Spinal cord (tissue), 10 donors: ENCODE results near the gene CUX1. TPM values are rescaled to one million over a fixed set of nuclear protein-coding genes. Genes with fewer than 3 reads are reported as not detected.
A peak's percentile ranks its signal among the peaks of the same experiment; 100 is the strongest.

Experiments used
- DNase-seq, 6 donors: peaks; one replicate each; pipeline versions ENCODE4 v3.0.0 to v3.0.0-alpha.2; 2013 to 2015; ENCODE audit warnings: low spot score in 6 of 6, low read depth in 4 of 6
- H3K27ac ChIP-seq: one replicate; pipeline ENCODE4 v1.5.1; 2013; ENCODE audit warnings: low read depth, low read length, control low read depth
- H3K27me3 ChIP-seq: one replicate; pipeline ENCODE4 v1.6.1; 2013; ENCODE audit warnings: low read length; ENCODE audit not compliant: control insufficient read depth, insufficient read depth
- H3K36me3 ChIP-seq: one replicate; pipeline ENCODE4 v1.6.1; 2013; ENCODE audit warnings: low read length; ENCODE audit not compliant: control insufficient read depth, insufficient read depth
- H3K4me1 ChIP-seq: one replicate; pipeline ENCODE4 v1.6.1; 2013; ENCODE audit warnings: low read length; ENCODE audit not compliant: control insufficient read depth, insufficient read depth
- H3K4me3 ChIP-seq: one replicate; pipeline ENCODE4 v1.5.1; 2013; ENCODE audit warnings: low read depth, low read length, control low read depth
- H3K9me3 ChIP-seq: one replicate; pipeline ENCODE4 v1.6.1; 2013; ENCODE audit warnings: low read length; ENCODE audit not compliant: control insufficient read depth, insufficient read depth
- WGBS: methylation state at CpG from one replicate; pipeline ENCODE4 v1.1.5; 2013; ENCODE audit warnings: missing lambda C conversion rate; ENCODE audit not compliant: insufficient coverage; 5-methylcytosine and 5-hydroxymethylcytosine counted together
- long read RNA-seq, 4 donors: transcript quantifications; one replicate each; lab custom pipeline, GENCODE V29; 2026
- polyA plus RNA-seq, 2 donors: library from polyadenylated mRNA; unstranded; fragments of 120-200 nt; gene quantifications; one replicate each; pipeline ENCODE4 v1.2.1, GENCODE V29; 2013; ENCODE audit not compliant: insufficient read length in 2 of 2
- total RNA-seq, 2 donors: library from RNA; depleted of rRNA in 1 of 2; stranded (reverse); fragments of 120-200 nt in 1 of 2; fragments of >200 nt in 1 of 2; gene quantifications; one replicate each; pipeline versions ENCODE4 v1.2.3 to v1.2.4, GENCODE V29; 2013 to 2014
- donor health status: healthy.

Gene CUX1, protein sequence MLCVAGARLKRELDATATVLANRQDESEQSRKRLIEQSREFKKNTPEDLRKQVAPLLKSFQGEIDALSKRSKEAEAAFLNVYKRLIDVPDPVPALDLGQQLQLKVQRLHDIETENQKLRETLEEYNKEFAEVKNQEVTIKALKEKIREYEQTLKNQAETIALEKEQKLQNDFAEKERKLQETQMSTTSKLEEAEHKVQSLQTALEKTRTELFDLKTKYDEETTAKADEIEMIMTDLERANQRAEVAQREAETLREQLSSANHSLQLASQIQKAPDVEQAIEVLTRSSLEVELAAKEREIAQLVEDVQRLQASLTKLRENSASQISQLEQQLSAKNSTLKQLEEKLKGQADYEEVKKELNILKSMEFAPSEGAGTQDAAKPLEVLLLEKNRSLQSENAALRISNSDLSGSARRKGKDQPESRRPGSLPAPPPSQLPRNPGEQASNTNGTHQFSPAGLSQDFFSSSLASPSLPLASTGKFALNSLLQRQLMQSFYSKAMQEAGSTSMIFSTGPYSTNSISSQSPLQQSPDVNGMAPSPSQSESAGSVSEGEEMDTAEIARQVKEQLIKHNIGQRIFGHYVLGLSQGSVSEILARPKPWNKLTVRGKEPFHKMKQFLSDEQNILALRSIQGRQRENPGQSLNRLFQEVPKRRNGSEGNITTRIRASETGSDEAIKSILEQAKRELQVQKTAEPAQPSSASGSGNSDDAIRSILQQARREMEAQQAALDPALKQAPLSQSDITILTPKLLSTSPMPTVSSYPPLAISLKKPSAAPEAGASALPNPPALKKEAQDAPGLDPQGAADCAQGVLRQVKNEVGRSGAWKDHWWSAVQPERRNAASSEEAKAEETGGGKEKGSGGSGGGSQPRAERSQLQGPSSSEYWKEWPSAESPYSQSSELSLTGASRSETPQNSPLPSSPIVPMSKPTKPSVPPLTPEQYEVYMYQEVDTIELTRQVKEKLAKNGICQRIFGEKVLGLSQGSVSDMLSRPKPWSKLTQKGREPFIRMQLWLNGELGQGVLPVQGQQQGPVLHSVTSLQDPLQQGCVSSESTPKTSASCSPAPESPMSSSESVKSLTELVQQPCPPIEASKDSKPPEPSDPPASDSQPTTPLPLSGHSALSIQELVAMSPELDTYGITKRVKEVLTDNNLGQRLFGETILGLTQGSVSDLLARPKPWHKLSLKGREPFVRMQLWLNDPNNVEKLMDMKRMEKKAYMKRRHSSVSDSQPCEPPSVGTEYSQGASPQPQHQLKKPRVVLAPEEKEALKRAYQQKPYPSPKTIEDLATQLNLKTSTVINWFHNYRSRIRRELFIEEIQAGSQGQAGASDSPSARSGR (N-terminal part only)
- total RNA-seq (10 to 100 TPM; 45.1 to 58.2 TPM), polyA plus RNA-seq (100 to 1,000 TPM in 1 of 2 donors, 10 to 100 TPM in 1; 94.0 to 111 TPM)
- long read RNA-seq, donor 1, partial matches to known transcripts: 0 of 7 reads
- long read RNA-seq, donor 1, other reads (novel, unspliced or antisense): 0 of 7 reads
- long read RNA-seq, donor 2, transcript CUX1-202 (23 exons, 2,931 nt): major isoform, 8 of 11 reads
- long read RNA-seq, donor 2, partial matches to known transcripts: 0 of 11 reads
- long read RNA-seq, donor 2, other reads (novel, unspliced or antisense): 0 of 11 reads
- long read RNA-seq, donor 3, partial matches to known transcripts: 0 of 4 reads
- long read RNA-seq, donor 3, other reads (novel, unspliced or antisense): 0 of 4 reads
- long read RNA-seq, donor 4, partial matches to known transcripts: 12 of 14 reads
- long read RNA-seq, donor 4, other reads (novel, unspliced or antisense): 0 of 14 reads

DNA sequence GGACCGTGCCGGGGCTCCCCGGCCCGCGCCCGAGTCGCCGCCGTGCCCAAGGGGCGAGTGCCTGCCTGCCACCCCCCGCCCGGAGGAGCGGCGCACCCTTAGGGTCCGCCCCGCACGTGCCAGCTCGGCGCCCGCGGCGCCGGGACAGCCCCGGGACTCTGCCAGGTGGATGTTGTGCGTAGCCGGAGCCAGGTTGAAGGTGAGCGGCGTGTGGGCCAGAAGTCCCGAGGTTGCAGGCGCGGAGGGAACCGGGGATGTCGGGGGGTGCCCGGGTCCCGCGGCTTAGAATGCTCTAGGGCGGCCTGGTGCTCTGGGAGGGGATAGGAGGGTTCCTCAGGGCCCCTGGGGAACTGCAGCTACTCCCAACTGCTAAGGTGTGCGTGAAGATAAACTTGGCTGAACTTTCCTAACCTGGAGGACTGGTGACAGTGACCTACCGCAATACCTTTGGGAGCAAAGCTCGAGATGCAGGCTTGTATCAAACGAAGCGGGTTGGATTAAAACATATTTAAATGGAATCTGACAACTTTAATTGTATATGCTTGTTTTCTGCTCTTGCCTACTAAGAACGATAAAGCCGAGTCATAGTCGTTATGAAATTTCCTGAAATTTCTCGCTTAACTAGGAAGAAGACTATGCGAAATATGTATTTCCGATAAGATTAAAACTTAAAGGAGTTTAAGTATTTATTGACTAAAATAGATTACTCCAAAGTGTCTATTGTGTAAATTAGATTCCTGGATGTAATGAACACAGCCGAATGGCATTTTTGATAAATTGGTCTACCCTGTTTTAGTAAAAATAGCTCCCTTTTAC, at the start of gene CUX1:
CUX1 (plus strand) TSS at position 156 of the 816 bp plus-strand sequence; CDS start at position 170, 14 bp downstream.
- H3K27ac ChIP-seq: no peak within 1 kb of the TSS

DNA sequence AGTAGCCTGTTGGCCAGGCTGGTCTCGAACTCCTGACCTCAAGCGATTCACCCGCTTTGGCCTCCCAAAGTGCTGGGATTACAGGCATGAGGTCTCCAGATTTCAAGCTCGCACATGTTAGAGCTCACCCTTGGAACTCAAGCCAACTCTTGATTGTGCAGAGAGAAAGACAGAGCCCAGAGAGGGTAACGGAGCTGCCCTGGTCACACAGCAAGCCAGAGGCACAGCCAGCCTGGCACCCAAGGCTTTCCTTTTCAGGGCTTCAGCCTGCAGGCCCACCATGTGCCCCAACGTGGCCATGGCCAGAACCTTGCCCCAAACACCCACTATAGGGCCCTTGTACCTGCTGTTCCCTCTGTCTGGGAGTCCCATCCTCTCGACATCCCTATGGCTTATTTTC, 49.1 kb upstream of the CUX1 start:
- 95% methylated on average over 7 of the region's 7 CpGs for WGBS
- H3K4me1 ChIP-seq: peaks cover 5% of the 10 kb centered on the region
- H3K36me3 ChIP-seq: no peaks in the 10 kb centered on the region
- no peak overlapping the region for H3K4me3 ChIP-seq
- no peak for DNase-seq
- H3K9me3 ChIP-seq: no peaks in the 10 kb centered on the region
- no peak overlapping the region for H3K27ac ChIP-seq
- no peaks in the 10 kb centered on the region for H3K27me3 ChIP-seq

More for the DNA sequence above, at the start of gene CUX1:
- Histone ChIP-seq H3K27me3 (peaks cover 8% of the 10 kb centered on the region), H3K36me3 (no peaks in the 10 kb centered on the region), H3K4me1 (peaks cover 17% of the 10 kb centered on the region), H3K9me3 (no peaks in the 10 kb centered on the region), H3K4me3 (peak within 1 kb of the TSS; percentile 38)
- peak in 1 of 6 donors; percentile 22 for DNase-seq
- WGBS: 3% methylated on average over 38 of the region's 49 CpGs

DNA sequence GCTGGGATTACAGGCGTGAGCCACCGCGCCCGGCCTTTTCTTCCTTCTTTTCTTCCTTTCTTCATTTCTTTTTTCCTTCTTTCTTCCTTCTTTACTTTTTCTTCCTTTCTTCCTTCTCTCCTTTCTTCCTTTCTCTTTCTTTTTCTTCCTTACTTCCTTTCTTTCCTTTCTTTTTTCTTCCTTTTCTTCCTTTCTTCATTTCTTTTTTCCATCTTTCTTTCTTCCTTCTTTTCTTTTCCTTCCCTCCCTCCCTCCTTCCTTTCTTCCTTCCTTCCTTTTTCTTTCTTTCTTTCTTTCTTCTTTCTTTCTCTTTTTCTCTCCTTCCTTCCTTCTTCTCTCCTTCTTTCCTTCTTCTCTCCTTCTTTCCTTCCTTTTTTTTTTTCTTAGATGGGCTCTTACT, 47.0 kb upstream of the CUX1 start:
- DNase-seq: no peak
- no peaks in the 10 kb centered on the region for H3K4me1 ChIP-seq
- no peaks in the 10 kb centered on the region for H3K36me3 ChIP-seq
- 100% methylated on average over 4 of the region's 4 CpGs for WGBS
- no peak overlapping the region for H3K4me3 ChIP-seq
- H3K27me3 ChIP-seq: no peaks in the 10 kb centered on the region
- no peaks in the 10 kb centered on the region for H3K9me3 ChIP-seq
- H3K27ac ChIP-seq: no peak overlapping the region

DNA sequence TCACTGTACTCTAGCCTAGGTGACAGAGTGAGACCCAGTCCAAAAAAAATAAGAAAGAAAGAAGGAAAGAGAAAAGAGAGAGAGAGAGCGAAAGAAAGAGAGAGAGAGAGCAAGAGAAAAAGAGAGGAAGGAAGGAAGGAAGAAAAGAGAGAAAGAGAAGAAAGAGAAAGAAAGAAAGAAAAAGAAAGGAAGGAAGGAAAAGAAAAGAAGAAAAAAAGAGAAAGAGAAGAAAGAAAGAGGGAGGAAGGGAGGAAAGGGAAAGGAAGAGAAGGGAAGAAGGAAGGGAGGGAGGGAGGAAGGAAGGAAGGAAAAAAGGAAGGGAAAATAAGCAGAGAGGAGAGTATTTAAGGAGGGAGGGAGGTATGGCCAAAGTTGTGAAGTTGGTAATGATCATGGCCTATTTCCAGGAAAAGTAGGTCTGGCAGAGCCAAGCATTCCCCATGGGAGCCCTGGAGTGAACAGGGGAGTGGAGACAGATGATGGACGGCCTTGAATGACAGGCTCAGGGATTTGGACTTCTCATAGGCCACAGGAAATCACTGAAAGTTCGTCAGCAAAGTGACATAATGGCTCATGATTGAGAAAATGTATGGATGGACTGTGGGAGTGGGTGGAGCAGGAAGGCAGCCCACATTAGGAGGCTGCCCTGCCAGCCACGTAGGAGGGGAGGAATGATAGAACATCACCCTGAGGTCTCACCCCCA, 44.8 kb upstream of the CUX1 start:
- no peak for DNase-seq

DNA sequence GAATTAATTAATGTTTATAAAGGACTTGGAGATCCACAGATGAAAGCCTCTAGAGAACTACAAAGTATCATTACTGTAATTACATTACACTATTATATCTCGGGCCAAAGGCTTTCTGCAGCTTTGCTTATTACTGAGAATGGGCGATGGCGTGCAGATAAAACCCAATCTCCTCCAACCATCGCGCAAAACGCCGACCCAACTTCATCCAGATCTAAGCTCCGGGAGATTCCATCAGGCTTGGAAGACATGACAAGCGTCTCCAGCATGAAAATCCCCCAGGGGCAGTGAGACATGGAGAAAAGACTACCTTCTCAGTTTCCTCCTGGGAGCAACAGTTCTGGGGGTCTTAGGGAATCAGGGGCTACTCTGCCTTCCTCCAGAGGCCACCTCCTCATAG, 42.2 kb upstream of the CUX1 start:
- Histone ChIP-seq H3K27ac (no peak overlapping the region), H3K9me3 (no peaks in the 10 kb centered on the region), H3K4me1 (no peaks in the 10 kb centered on the region), H3K27me3 (no peaks in the 10 kb centered on the region), H3K4me3 (no peak overlapping the region), H3K36me3 (no peaks in the 10 kb centered on the region)
- WGBS: 95% methylated on average over 7 of the region's 9 CpGs
- no peak for DNase-seq

More for the DNA sequence above, 44.8 kb upstream of the CUX1 start:
- H3K4me1 ChIP-seq: no peaks in the 10 kb centered on the region
- no peaks in the 10 kb centered on the region for H3K9me3 ChIP-seq
- H3K27ac ChIP-seq: no peak overlapping the region
- WGBS: 79% methylated on average over 3 of the region's 4 CpGs
- no peaks in the 10 kb centered on the region for H3K27me3 ChIP-seq
- no peaks in the 10 kb centered on the region for H3K36me3 ChIP-seq
- no peak overlapping the region for H3K4me3 ChIP-seq

DNA sequence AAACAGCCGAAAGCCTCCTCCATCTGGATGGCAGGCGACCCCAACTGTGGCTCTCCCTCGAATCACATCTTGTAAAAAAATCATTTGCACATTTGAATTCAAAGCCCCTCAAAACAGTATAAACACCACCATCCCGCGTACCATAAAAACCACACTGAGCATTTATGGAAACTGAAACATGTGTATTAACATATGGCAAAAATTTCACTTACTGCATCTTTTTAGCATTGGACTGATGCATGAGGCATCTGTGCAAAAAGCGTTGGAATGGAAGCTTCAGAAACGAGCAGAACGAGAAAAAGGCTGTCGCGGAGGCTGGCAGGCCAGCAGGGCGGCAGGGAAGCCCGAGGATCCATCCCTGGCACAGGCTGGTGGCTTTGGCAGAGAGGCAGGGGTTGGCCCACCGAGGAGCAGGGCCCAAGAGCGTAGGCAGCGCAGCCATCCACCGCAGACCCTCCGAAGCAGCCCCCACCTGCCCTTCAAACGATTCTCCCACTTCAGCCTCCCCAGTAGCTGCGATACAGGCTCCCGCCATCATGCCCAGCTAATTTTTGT, 39.3 kb upstream of the CUX1 start:
- no peaks in the 10 kb centered on the region for H3K36me3 ChIP-seq
- no peaks in the 10 kb centered on the region for H3K27me3 ChIP-seq
- H3K27ac ChIP-seq: no peak overlapping the region
- no peaks in the 10 kb centered on the region for H3K4me1 ChIP-seq
- peak in 2 of 6 donors; percentile 67 to 91 for DNase-seq
- 76% methylated on average over 13 of the region's 20 CpGs for WGBS
- no peaks in the 10 kb centered on the region for H3K9me3 ChIP-seq
- H3K4me3 ChIP-seq: no peak overlapping the region

DNA sequence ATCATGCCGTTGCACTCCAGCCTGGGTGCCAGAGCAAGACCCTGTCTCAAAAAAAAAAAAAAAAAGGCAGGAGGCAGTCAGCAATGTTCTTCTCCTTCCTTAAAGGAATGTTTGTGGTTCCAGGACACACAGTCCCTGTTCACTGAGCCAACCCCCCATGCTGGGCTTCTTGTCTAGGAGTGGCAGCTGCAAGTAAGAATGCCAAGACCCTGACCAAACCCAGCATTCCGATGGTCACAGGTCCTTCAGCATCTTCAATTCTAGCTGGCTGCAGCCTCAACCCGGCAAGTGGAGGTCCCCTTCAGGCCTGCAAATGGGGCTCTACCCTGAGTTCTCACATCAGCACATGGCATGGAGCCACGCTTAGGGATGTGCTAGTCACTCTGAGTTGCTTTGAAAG, 38.2 kb upstream of the CUX1 start:
- Histone ChIP-seq H3K9me3 (no peaks in the 10 kb centered on the region), H3K36me3 (no peaks in the 10 kb centered on the region), H3K4me1 (no peaks in the 10 kb centered on the region), H3K27me3 (no peaks in the 10 kb centered on the region), H3K27ac (no peak overlapping the region), H3K4me3 (no peak overlapping the region)
- 95% methylated on average over 4 of the region's 4 CpGs for WGBS
- DNase-seq: no peak
